Astrocyte of the spinal cord (primary cell): ENCODE results near the gene SRGAP1.

ENCODE experiments used
- DNase-seq: peaks from one replicate; pipeline ENCODE4 v3.0.0; 2011; ENCODE audit warnings: low read depth, low spot score
- H3K4me3 ChIP-seq: 2 replicates; pipeline ENCODE4 v1.5.1; 2011; ENCODE audit warnings: low read depth, mild to moderate bottlenecking, low read length, moderate library complexity
- in situ Hi-C: cut with HindIII; loops from 2 replicates; pipeline ENCODE4 v1.10.0; 2017; ENCODE audit warnings: low sequenced_read_pairs
- TF ChIP-seq, protein P1 (sequence below): IDR thresholded peaks from 2 replicates; pipeline ENCODE4 v1.5.1; 2012; ENCODE audit warnings: low read depth, mild to moderate bottlenecking, low read length, inconsistent platforms

The SRGAP1 gene

GRCh38 chr12:63916561-63917476, 72.3 kb downstream of the SRGAP1 start:
- DNase-seq, result peak; percentile 58
- in situ Hi-C loops, result no loop called here
- TF ChIP-seq, protein P1, sequence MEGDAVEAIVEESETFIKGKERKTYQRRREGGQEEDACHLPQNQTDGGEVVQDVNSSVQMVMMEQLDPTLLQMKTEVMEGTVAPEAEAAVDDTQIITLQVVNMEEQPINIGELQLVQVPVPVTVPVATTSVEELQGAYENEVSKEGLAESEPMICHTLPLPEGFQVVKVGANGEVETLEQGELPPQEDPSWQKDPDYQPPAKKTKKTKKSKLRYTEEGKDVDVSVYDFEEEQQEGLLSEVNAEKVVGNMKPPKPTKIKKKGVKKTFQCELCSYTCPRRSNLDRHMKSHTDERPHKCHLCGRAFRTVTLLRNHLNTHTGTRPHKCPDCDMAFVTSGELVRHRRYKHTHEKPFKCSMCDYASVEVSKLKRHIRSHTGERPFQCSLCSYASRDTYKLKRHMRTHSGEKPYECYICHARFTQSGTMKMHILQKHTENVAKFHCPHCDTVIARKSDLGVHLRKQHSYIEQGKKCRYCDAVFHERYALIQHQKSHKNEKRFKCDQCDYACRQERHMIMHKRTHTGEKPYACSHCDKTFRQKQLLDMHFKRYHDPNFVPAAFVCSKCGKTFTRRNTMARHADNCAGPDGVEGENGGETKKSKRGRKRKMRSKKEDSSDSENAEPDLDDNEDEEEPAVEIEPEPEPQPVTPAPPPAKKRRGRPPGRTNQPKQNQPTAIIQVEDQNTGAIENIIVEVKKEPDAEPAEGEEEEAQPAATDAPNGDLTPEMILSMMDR, result no peak
- no peak overlapping the region for H3K4me3 ChIP-seq

- TF ChIP-seq, protein P1, result no peak
- DNase-seq, result no peak
- in situ Hi-C loops, result no loop called here
- H3K4me3 ChIP-seq, result no peak overlapping the region
Observed at GRCh38 chr12:63917477-63917862, 73.0 kb downstream of the SRGAP1 start.

GRCh38 chr12:63917864-63918799, 73.6 kb downstream of the SRGAP1 start:
- peak; percentile 92 for DNase-seq
- H3K4me3 ChIP-seq, result no peak overlapping the region
- TF ChIP-seq, protein P1, result no peak
- in situ Hi-C loops, result no loop called here

- DNase-seq, result peak; percentile 91
- TF ChIP-seq, protein P1, result no peak
- no peak overlapping the region for H3K4me3 ChIP-seq
- in situ Hi-C loops, result no loop called here
Observed at GRCh38 chr12:63918800-63919300, 74.3 kb downstream of the SRGAP1 start.

- no peak for DNase-seq
- TF ChIP-seq, protein P1, result no peak
- in situ Hi-C loops, result no loop called here
- H3K4me3 ChIP-seq, result no peak overlapping the region
Observed at GRCh38 chr12:63919756-63920155, 75.3 kb downstream of the SRGAP1 start.

GRCh38 chr12:63921157-63921556, 76.7 kb downstream of the SRGAP1 start:
- H3K4me3 ChIP-seq, result no peak overlapping the region
- no peak for DNase-seq
- in situ Hi-C loops, result no loop called here
- TF ChIP-seq, protein P1, result no peak
